NCI-H2227 (cell line): ENCODE data around the gene TTC33.
"Not testable (repeated sequence)": the region's sequence is repeated elsewhere in the genome, so short reads cannot be mapped to it uniquely, and the experiment has no call there.

Experiments used
- DNase-seq: peaks from one replicate; lab custom pipeline; 2025; ENCODE audit not compliant: unreplicated experiment; lab: John Stamatoyannopoulos, UW

TTC33 gene

DNA sequence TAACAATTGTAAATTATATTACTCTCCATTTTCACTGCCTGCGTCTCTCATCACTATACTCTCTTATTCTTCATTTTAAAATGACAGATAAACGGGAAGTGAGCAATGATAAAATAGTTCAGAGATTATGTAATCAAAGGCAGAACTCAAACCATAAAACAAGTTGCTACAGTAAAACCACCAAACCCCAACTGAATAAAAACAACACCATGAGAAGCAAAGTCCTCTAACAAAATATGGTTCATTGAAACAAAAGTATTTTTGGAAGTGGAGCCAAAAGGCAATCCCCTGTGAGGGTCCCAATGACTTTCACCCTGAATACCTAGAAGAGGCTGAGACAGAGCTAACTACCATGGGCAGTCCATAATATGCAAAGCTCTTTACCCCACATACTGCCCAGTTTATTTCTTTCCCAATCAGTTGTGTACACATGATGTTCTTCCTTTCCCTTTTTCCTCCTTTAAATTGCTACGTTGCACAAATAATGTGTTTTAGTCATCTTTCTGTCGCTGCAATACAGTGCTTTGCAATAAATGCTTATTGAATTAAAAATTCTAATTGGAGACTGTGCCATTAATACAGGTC lies 140.1 kb downstream of the TTC33 start:
- DNase-seq, result no peak

- DNase-seq, result no peak
Measured at GRCh38 chr5:40614923-40615585, 140.7 kb downstream of the TTC33 start.

DNA sequence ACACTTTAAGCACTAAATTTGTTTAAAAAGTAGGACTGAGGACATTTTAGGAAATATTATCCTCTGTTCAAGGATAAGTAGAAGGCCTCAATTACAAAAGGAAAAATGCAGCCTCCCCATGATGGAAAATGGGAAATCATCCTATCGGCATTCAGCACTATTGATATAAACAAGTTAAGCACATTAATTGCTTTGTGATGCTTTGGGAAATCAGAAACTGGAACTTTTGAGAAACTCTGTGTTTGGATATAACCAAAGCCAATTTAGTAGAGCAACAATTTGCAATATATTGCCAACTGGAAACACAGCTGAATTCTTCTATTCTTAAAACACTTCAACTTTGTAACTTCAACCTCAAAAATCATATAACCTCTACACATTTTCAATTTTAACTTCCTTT lies 141.3 kb downstream of the TTC33 start:
- DNase-seq, result no peak

- DNase-seq, result no peak
Measured at GRCh38 chr5:40607202-40607601, 148.6 kb downstream of the TTC33 start.

DNA sequence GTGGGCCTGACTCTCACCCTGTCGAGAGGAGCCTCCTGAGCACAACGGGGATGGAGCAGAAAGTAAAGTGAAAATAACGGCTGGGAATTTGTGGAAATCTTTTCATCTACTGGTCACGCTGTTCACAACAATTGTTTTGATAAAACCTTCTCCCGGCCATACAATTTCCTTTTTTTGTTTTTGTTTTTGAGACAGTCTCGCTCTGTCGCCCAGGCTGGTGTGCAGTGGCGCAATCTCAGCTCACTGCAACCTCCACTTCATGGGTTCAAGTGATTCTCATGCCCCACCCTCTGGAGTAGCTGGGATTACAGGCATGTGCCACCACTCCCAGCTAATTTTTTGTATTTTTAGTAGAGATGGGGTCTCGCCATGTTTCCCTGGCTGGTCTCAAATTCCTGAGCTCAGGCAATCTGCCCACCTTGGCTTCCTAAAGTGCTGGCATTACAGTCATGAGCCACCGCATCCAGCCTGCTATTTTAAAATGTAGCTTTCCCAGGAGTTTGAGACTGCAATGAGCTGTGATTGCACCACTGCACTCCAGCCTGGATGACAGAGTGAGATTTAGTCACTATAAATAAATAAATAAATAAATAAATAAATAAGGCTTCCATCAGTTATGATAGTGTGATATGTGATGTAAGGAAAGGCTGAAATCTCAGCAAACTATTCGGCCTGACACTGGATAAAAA lies 149.5 kb downstream of the TTC33 start:
- no peak for DNase-seq

DNA sequence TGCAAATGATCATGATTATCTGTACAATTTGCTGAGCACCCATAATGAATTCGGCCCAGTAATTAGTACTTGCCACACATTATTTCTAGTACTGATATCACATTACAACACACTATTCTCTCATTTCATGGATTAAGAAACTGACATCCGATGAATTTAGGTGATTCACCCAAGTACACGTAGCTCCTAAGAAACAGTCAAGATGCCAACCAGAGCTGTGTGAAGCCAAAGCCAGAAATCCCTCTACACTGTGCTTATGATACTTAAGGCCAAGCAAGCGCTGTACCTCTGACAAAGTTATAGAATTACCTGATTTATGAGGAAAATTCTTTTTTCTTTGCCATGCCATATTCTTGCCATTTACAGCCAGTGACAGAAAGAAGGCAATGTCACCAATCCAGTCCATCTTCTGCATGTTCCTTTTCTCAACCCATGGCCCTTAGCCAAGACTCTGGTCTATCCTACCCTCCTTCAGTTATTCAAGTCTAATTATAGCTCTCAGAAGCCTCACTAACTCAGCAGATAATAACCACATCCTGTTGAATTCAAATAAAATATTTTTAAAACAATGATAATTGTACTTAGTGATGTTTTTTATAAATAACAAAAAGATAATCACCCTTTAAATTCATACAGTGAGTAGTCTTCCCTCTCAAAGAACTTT lies 150.3 kb downstream of the TTC33 start:
- no peak for DNase-seq

GRCh38 chr5:40603378-40603777 lies 152.4 kb downstream of the TTC33 start:
- no peak for DNase-seq

- DNase-seq, result no peak
Measured at GRCh38 chr5:40601198-40601868, 154.4 kb downstream of the TTC33 start.

GRCh38 chr5:40600383-40600782 lies 155.4 kb downstream of the TTC33 start:
- DNase-seq, result no peak

DNA sequence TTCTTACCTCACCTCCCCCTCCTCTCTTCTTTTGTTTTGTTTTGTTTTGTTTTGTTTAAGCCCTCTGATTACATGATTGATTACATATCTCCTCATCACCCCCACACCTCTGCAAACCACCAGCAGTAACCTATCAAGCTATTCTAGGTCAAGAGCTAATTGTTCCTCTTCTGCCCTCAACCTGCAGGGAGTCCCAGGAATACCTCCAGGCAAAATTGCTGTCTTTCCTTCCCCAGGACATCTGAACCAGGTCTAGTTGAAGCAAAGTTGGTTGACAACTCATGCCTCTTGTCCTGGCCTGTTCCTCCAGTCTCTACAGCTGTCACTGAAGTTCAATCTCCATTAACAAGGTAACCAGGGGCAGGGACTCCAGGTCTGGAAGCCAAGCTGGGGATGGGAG lies 156.1 kb downstream of the TTC33 start:
- no peak for DNase-seq

- DNase-seq, result no peak
Measured at GRCh38 chr5:40594811-40595210, 160.9 kb downstream of the TTC33 start.

GRCh38 chr5:40591727-40592396 lies 163.9 kb downstream of the TTC33 start:
- not testable (repeated sequence) for DNase-seq

- DNase-seq, result no peak
Measured at GRCh38 chr5:40587376-40587775, 168.4 kb downstream of the TTC33 start.

DNA sequence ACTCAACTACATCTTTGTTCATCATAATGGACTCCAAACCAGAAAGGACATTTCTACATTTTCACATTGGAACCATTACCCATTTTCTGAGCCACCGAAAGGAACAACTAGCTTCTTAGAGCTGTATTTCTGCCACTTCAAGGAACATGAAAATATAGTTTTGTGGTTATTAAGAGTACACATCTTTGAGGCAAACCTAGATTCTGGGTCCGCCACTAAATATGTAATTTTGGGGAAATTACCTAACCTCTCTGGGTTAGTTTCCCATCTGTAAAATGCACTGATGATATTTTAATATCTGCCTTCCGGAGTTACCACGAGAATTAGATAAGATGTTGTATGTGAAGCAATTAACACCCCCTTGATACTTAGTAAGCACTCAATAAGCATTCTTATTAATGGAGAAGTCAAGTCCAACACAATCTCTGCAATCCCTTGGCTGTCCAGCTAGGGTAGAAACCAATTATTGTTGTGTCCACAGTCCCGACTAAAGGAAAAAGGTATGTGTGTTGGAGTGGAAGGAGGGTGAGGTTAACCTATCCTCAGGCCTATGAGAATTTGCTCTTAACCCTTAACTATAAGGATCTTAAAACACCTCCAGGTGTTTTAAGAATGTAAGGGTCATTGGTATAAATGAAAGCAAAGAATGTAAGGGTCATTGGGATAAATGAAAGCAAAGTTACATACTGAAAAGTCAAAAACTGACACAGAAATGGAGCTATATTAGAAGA lies 170.1 kb downstream of the TTC33 start:
- no peak for DNase-seq

DNA sequence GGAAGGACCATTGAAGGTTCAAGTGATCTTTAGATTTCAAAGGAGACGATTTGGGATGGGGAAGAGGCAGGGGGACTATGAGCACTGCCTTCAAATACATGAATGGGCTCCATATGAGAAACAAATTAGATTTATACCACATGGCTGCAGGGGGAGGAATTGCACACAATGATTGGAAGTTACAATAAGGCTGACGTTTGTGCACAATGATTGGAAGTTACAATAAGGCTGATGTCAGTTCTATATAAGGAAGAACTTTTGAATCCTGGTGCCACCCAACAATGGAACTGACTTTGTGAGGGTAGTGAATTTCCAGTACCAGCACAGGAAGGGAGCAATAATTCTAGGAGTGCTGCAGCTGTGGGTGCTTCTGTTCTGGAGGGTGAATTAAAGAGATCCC lies 171.7 kb downstream of the TTC33 start:
- DNase-seq, result no peak

DNA sequence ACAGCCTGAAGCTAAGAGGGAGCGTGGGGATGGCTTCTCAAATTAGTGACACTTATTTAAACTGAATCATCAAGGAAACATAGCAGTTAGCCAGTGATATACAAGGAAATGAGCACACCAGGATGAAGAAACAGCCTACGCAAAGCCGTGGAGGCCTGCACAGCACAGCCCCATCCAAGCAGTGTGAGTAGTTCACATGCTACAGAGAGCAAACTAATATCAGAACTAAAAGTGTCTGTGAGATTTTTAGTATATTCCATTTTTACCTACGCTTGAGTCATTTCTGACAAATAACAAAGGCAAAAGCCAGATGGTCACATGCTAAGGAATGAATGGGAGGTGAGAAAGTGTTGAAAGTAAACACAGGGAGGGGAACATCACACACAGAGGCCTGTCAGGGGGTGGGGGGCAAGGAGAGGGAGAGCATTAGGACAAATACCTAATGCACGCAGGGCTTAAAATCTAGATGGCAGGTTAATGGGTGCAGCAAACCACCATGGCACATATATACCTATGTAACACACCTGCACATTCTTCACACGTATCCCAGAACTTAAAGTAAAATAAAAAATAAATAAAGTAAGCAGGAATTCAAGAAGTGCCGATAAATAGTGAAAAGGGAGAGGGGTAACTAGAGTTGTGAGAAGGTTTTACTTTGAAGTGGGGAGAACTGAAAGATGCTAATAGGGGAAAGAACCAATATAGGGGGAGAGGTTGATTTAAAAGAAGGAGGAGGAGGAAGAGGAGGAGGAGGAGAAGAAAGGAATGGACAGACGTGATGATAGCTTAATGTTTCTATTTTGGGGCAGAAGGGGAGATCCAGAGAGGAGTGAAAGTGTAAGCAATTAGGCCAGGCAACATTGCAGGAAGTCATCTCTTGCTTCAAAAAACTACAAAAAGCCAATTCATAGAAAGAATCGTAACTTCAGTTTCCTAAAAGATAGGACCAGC lies 177.0 kb downstream of the TTC33 start:
- DNase-seq, result no peak

DNA sequence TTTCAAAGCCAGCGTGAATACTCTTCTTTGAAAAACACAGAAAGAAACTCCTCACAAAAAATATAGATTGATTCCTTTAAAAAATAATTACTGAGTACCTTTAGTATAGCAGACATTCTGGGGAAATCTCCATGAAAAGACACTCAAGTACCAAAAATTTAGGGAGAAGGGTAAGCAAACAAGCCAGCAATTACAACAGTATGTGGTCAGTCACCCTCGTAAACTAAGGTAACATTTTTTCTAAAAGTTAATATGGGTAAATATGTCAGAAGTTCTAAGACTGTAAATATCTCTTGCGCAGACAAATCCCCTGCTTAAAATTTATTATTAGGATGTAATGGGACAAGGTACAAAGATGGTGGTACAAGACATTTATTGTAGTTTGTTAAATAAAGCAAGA lies 178.0 kb downstream of the TTC33 start:
- no peak for DNase-seq

DNA sequence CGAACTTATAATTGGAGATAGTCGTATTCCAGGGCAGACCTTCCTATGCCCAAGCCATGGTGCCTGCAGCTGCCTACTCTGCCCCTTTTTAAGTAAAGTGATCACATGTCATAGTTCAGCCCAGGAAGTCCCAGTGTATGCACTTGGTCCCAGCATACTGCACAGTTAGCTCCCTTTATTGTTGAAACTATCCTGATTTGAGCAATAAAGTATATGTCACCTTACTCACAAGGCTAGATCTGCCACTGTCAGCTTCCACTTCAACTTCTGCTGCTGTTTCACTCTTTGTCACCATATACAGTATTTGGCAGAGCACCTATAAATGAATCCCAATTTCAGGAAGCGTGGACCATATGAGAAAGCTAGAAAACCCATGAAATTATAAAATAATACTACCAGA lies 179.8 kb downstream of the TTC33 start:
- DNase-seq, result no peak

DNA sequence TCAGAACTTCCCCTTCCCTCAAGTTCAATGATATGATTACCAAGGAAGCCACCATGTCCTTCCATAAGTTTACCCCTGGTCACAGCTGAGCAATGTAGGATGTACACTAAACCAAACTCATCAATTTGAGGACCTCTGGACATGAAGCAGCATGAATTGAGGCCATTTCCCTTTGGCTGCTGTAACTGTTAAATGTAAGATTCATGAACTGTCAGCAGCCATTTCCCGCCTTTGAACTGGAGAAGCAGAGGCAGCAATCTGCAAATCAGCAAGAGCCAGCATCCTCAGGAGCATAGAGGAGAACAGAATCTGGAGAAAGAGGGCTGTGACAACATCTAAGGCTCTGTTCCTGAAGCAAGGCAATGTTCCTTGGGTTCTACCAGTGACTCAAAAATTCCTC lies 180.3 kb downstream of the TTC33 start:
- no peak for DNase-seq
